Activated CD8-positive, alpha-beta memory T cell treated with anti-CD3 and anti-CD28 coated beads for 4 hours (primary cell): Measurements from ENCODE around the gene SIRT3.
A peak's percentile ranks its signal among the peaks of the same experiment; 100 is the strongest.
"Not testable (repeated sequence)": the region's sequence is repeated elsewhere in the genome, so short reads cannot be mapped to it uniquely, and the experiment has no call there.

Experiments
- DNase-seq, 2 donors: peaks; one replicate each; pipeline ENCODE4 v3.0.0-alpha.2; 2020; ENCODE audit warnings: low read depth in 2 of 2

The SIRT3 gene

GRCh38 chr11:270451-271318 is 34.5 kb upstream of the SIRT3 start:
- DNase-seq = no peak

GRCh38 chr11:269146-269890 is 33.2 kb upstream of the SIRT3 start:
- no peak for DNase-seq

DNA sequence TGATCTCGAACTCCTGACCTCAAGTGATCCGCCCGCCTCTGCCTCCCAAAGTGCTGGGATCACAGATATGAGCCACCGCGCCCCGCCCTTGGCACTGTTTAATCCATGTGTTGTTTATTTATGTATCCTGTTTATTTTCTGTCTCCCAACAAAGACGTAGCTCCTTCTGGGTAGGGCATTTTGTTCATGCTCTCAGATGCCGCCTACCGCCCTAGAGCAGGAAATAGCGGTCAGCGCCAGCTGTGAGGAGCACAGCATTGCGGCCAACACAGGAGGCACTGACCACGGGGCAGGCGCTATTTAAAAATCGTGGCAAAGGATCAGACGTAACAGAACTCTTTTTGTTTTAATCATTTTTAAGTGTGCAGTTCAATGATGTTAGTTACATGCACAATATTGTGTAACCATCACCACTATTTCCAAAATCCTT is 32.6 kb upstream of the SIRT3 start:
- DNase-seq = not testable (repeated sequence)

DNA sequence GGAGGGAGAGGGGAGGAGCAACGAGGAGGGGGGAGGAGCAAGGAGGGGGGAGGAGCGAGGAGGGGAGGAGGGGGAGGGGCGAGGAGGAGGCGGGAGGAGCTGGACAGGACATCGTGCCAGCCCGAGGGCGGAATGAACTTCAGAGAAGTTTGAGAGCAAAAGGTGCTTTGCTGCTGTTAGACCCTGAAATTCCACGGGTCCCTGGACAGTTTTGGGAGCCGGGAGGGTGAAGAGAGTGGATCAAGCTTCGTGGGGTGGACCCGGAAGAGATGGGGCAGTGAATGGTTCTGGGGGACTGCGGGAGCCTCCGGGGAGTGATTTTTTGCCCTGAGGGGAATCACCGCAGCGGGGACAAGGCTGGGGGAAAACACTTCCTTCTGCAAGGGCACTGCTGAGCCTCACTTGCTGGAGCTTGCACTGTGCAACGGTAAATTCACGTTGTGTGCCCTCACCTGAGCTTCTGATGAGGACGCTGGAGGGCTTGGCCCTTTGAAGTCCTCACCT is 31.4 kb upstream of the SIRT3 start:
- no peak for DNase-seq

DNA sequence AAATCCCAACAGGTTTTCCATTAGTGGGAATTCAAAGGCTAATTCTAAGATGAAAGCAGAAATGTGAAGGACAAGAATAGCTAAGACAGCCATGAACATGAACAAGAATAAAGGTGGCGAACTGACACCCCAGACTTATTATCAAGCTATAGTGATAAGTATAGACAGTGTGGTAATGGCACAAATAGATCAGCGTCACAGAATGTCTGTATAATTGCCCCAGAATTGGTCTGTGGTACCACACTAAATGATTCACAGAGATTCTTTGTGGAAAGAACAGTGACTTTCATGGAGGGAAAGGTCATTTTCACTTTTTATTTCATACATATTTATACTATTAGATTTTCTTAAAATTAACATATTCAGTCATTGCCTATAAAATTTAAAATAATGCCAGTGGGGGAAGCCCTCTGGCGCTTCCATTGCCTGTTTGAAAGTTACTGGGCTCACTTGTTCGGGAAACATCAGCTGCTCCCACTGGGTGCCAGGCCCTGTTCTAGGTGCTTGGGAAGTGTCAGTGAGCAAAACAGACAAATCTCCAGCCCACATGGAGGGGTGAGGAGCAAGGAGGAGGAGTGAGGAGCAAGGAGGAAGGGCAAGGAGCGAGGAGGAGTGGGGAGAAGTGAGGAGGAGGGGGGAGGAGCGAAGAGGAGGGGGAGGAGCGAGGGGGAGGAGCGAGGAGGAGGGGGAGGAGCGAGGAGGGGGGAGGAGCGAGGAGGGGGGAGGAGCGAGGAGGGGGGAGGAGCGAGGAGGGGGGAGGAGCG is 30.7 kb upstream of the SIRT3 start:
- DNase-seq = no peak

DNA sequence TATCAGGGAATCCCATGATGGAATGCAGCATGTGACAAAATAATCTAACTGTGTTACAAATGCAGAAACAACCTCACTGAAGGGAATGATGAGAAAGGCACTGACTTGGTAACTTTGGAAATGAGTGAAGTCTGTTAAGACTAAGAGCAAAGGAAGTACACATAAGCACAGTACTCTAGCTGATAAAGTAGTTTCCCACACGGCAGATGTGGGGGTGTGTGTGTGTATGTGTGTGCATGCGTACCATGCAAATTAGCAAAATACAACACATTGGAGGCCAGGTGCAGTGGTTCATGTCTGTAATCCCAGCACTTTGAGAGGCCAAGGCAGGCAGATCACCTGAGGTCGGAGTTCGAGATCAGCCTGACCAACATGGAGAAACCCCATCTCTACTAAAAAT is 25.5 kb upstream of the SIRT3 start:
- DNase-seq = no peak

DNA sequence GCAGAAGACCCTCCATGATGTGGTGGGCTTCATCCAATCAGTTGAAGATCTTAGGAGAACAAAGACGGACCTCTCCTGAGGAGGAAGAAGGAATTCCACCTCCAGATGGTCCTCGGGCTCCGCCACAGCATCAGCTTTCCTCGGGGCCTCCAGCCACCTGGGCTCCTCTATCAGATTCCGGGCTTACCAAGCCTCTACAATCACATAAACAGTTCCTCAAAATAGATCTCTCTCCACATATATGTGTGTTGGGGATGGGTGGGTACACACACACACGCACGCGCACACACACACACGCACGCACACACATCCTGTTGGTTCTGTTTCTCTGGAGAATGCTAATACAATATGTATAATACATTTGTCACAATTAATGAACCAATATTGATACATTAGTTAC is 23.3 kb upstream of the SIRT3 start:
- DNase-seq = no peak

DNA sequence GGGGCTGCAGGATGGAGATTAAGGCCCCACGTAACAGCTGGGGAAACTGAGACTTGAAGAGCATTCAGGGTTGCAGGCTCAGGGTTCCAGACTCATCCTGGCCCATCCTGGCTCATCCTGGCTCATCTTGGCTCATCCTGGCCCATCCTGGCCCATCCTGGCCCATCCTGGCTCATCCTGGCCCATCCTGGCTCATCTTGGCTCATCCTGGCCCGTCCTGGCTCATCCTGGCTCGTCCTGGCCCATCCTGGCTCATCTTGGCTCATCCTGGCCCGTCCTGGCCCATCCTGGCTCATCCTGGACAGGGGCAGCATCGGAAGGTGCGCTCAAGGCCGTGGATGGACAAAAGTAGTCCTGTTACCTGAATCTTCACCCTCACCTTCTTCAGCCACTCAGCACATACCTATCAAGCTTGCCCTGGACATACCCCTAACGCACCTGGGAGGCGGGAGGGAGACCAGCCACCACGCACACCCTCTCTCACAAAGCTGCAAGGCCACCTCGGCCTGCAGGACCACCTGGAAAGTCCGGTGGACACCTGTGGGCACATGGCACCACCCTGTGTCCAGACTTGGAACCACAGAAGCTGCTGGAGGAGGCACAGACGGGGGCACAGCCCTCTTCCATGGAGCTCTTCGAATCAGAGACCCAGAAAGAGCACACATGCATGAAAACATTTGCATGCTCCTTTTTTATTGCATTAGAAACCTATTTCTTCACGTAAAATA is 21.8 kb upstream of the SIRT3 start:
- DNase-seq = no peak

GRCh38 chr11:256952-257737 is 21.0 kb upstream of the SIRT3 start:
- DNase-seq = no peak

GRCh38 chr11:255816-256215 is 19.7 kb upstream of the SIRT3 start:
- DNase-seq = no peak

- DNase-seq = no peak
These were observed 19.0 kb upstream of the SIRT3 start for GRCh38 chr11:255176-255575.

GRCh38 chr11:253886-254270 is 17.7 kb upstream of the SIRT3 start:
- DNase-seq = no peak

- DNase-seq = no peak
These were observed 17.2 kb upstream of the SIRT3 start for GRCh38 chr11:253160-253885.

- DNase-seq = no peak
These were observed 16.5 kb upstream of the SIRT3 start for GRCh38 chr11:252666-253065.

GRCh38 chr11:251550-251949 is 15.4 kb upstream of the SIRT3 start:
- no peak for DNase-seq

- peak; percentile 65 to 68 for DNase-seq
These were observed 14.7 kb upstream of the SIRT3 start for GRCh38 chr11:250740-251299.

DNA sequence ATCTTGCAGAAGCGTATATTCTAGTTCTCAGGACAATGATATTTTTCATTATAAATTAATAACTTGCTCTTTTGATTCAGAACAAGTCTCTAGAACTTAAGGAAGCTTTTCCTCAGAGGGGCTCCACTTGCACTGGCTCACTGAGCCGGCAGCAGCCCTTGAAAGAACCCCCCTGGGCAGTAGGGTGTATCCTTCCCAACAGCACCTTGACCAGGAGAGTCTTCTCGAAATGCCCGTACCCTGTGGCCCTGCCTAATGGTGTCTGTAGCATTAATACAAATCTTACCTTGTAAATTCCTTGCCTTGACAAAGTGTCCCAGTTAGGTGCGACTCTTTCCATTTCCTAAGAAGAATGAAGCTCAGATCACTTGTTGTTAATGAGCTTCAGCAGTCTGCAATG is 14.1 kb upstream of the SIRT3 start:
- DNase-seq = no peak

GRCh38 chr11:249062-249461 is 12.9 kb upstream of the SIRT3 start:
- no peak for DNase-seq

GRCh38 chr11:244376-244775 is 8.2 kb upstream of the SIRT3 start:
- no peak for DNase-seq

- no peak for DNase-seq
These were observed 5.5 kb upstream of the SIRT3 start for GRCh38 chr11:241634-242033.
